ENCODE results near the gene SP6. TPM values are rescaled to one million over a fixed set of nuclear protein-coding genes. Genes with fewer than 3 reads are reported as not detected.
A peak's percentile ranks its signal among the peaks of the same experiment; 100 is the strongest.

Gene SP6
- 1 to 10 TPM in 1 of 4 donors, under 1 TPM in 3; 0.56 to 5.9 (median 0.96) TPM for total RNA-seq

- peak; percentile 82 to 85 for DNase-seq
- intact Hi-C loops (cut with DNase I): no loop called here
- H3K4me1 ChIP-seq: peaks cover 11 to 31% of the 10 kb centered on the region in 2 donors
- peak within 1 kb of the TSS in 1 of 3 donors; percentile 41 for H3K4me3 ChIP-seq (replicated peaks in 1 of 3)
- no peaks in the 10 kb centered on the region for H3K36me3 ChIP-seq
- peak within 1 kb of the TSS in 1 of 3 donors; percentile 33 for H3K27ac ChIP-seq
- no peaks in the 10 kb centered on the region for H3K9me3 ChIP-seq
- H3K27me3 ChIP-seq: peaks cover 42% of the 10 kb centered on the region
- TF ChIP-seq POLR2A (IDR thresholded peaks at IDR 0.05) (peak in 1 of 2 donors; percentile 83), CTCF (IDR thresholded peaks at IDR 0.05) (peak in 3 of 6 experiments; percentile 13 to 37 (median 36))
- WGBS, 2 donors: 6 to 16% methylated on average over 15 to 48 of the region's 71 CpGs
These were observed at the start of gene SP6 for GRCh38 chr17:47850692-47851573. SP6 (minus strand) TSS chr17:47851163; CDS start chr17:47848429, 2,734 bp downstream.

- TF ChIP-seq POLR2A (IDR thresholded peaks at IDR 0.05): no peak
- no peak for TF ChIP-seq CTCF (IDR thresholded peaks at IDR 0.05)
- Histone ChIP-seq H3K9me3 (no peaks in the 10 kb centered on the region), H3K27ac (peak overlapping the region; percentile 1 to 74 (median 72)), H3K4me3 (replicated peaks in 1 of 3) (no peak overlapping the region), H3K27me3 (no peaks in the 10 kb centered on the region), H3K4me1 (peaks cover 25 to 53% of the 10 kb centered on the region in 2 donors), H3K36me3 (no peaks in the 10 kb centered on the region)
- intact Hi-C loops (cut with DNase I): loop anchor here (5.0 to 10.0 kb wide), 2 partner anchors 43 to 205 kb away; partner anchors contain the start of genes PNPO and TBKBP1
- no peak for DNase-seq
- WGBS, 2 donors: 66 to 80% methylated on average over 2 to 5 of the region's 5 CpGs
These were observed 48.7 kb upstream of the SP6 start for GRCh38 chr17:47899643-47900042.

- peak overlapping the region in 1 of 3 donors; percentile 99 for H3K27ac ChIP-seq
- DNase-seq: no peak
- no peaks in the 10 kb centered on the region for H3K9me3 ChIP-seq
- no peaks in the 10 kb centered on the region for H3K36me3 ChIP-seq
- no peaks in the 10 kb centered on the region for H3K27me3 ChIP-seq
- intact Hi-C loops (cut with DNase I): loop anchor here (5.0 to 10.0 kb wide), 2 partner anchors 44 to 203 kb away; partner anchors contain the start of genes PNPO and TBKBP1
- no peak overlapping the region for H3K4me3 ChIP-seq (replicated peaks in 1 of 3)
- peaks cover 24 to 53% of the 10 kb centered on the region in 2 donors for H3K4me1 ChIP-seq
- TF ChIP-seq POLR2A (IDR thresholded peaks at IDR 0.05) (no peak), CTCF (IDR thresholded peaks at IDR 0.05) (no peak)
These were observed 47.3 kb upstream of the SP6 start for GRCh38 chr17:47898241-47898640.

GRCh38 chr17:47897561-47897960 lies 46.6 kb upstream of the SP6 start:
- no peak overlapping the region for H3K4me3 ChIP-seq (replicated peaks in 1 of 3)
- intact Hi-C loops (cut with DNase I): loop anchor here (5.0 to 10.0 kb wide), 2 partner anchors 45 to 203 kb away; partner anchors contain the start of genes PNPO and TBKBP1
- H3K4me1 ChIP-seq: peaks cover 24 to 59% of the 10 kb centered on the region in 2 donors
- no peaks in the 10 kb centered on the region for H3K9me3 ChIP-seq
- H3K27ac ChIP-seq: peak overlapping the region; percentile 98 to 100 (median 99)
- H3K27me3 ChIP-seq: no peaks in the 10 kb centered on the region
- TF ChIP-seq POLR2A (IDR thresholded peaks at IDR 0.05) (no peak), CTCF (IDR thresholded peaks at IDR 0.05) (no peak)
- no peaks in the 10 kb centered on the region for H3K36me3 ChIP-seq
- 81 to 84% methylated on average over 5 of the region's 5 CpGs for WGBS, 2 donors
- DNase-seq: no peak

Data from thyroid gland (tissue), 4 donors.